HCT116 (cell line): Measurements from ENCODE around the gene ZNF580. TPM values are rescaled to one million over a fixed set of nuclear protein-coding genes. Genes with fewer than 3 reads are reported as not detected.

Experiments
- ATAC-seq: fragments of 200-7000 bp; cut with Tn5 transposase; 2 replicates; pipeline ENCODE4 v1.9.1; 2020; ENCODE audit warnings: mild to moderate bottlenecking, moderate library complexity
- BruUV-seq: library from RNA; stranded (reverse); fragments of 400-500 nt; replicated peaks from 2 replicates; lab custom pipeline; 2021; lab: Mats Ljungman, UMichigan
- CTCF ChIA-PET: fragments of 300-600 bp; sonication (Branson Sonifier 250); formaldehyde crosslinking; loops from one replicate; lab custom pipeline; 2021; ENCODE audit warnings: antibody characterized with exemption; lab: Charles Lee
- POLR2A ChIA-PET: fragments of 300-600, 350-600 bp; sonication (Branson Sonifier 250); formaldehyde crosslinking; loops from one replicate; lab custom pipeline; 2021; ENCODE audit warnings: antibody characterized with exemption; lab: Charles Lee
- RAD21 ChIA-PET, 2 experiments: fragments of 300-600 bp; sonication (Branson Sonifier 250); formaldehyde crosslinking; loops; one replicate each; lab custom pipeline; 2023; ENCODE audit warnings: low total read pairs in 2 of 2; ENCODE audit not compliant: uncharacterized antibody in 2 of 2, unreplicated experiment in 2 of 2, low non-redundant PET in 1 of 2; lab: Charles Lee
- DNase-seq: peaks from one replicate; pipeline ENCODE4 v3.0.0-alpha.2; 2010; ENCODE audit warnings: low read depth, low spot score
- H2AFZ ChIP-seq: fragments of 200-600 bp; shearing (Covaris generic), sonication (generic); 2 replicates; pipeline ENCODE4 v1.6.1; 2017; ENCODE audit warnings: low read depth, mixed run types, mixed read lengths, antibody characterized with exemption, low read length; ENCODE audit not compliant: poor library complexity, severe bottlenecking
- H3K27ac ChIP-seq: 2 replicates; pipeline ENCODE4 v1.5.1; 2012; ENCODE audit warnings: low read depth, low read length
- H3K27me3 ChIP-seq: fragments of 200-600 bp; sonication (generic); 2 replicates; pipeline ENCODE4 v1.6.1; 2016; ENCODE audit warnings: mixed run types, low read length, mixed read lengths; ENCODE audit not compliant: insufficient read depth
- H3K36me3 ChIP-seq, 2 experiments: fragments of 200-500 bp in 1 of 2; fragments of 200-600 bp in 1 of 2; sonication (Bioruptor generic) in 1 of 2; sonication (generic) in 1 of 2; 2 replicates each; pipeline versions ENCODE4 v1.5.1 to v1.6.1; 2014 to 2016; ENCODE audit warnings: low read length in 2 of 2, inconsistent platforms in 1 of 2, mixed read lengths in 1 of 2, mixed run types in 1 of 2; ENCODE audit not compliant: insufficient read depth in 2 of 2, control insufficient read depth in 1 of 2
- H3K4me1 ChIP-seq, 2 experiments: fragments of 200-600 bp in 1 of 2; sonication (generic) in 1 of 2; 2 replicates each; pipeline versions ENCODE4 v1.5.1 to v1.6.1; 2012 to 2017; ENCODE audit warnings: low read length in 2 of 2, inconsistent platforms in 1 of 2, mild to moderate bottlenecking in 1 of 2, mixed read lengths in 1 of 2, mixed run types in 1 of 2, moderate library complexity in 1 of 2; ENCODE audit not compliant: insufficient read depth in 2 of 2, control insufficient read depth in 1 of 2
- H3K4me2 ChIP-seq: fragments of 200-600 bp; sonication (generic); 2 replicates; pipeline ENCODE4 v1.6.1; 2017; ENCODE audit warnings: mixed run types, low read length, mixed read lengths
- H3K4me3 ChIP-seq, 2 experiments: fragments of 200-600 bp in 1 of 2; sonication (generic) in 1 of 2; replicated peaks in 1 of 2; 2 replicates each; pipeline ENCODE4 v1.5.1; 2011 to 2016; ENCODE audit warnings: low read length in 2 of 2, control low read depth in 1 of 2, low read depth in 1 of 2, mild to moderate bottlenecking in 1 of 2, mixed read lengths in 1 of 2, mixed run types in 1 of 2
- H3K79me2 ChIP-seq: fragments of 200-600 bp; sonication (generic); 2 replicates; pipeline ENCODE4 v1.6.1; 2017; ENCODE audit warnings: mild to moderate bottlenecking, mixed run types, low read length, moderate library complexity, mixed read lengths; ENCODE audit not compliant: insufficient read depth
- H3K9ac ChIP-seq: fragments of 200-600 bp; sonication (generic); 2 replicates; pipeline ENCODE4 v1.6.1; 2016; ENCODE audit warnings: low read length, mixed read lengths
- H3K9me2 ChIP-seq: fragments of 200-600 bp; sonication (generic), shearing (Covaris generic); 2 replicates; pipeline ENCODE4 v1.6.1; 2017; ENCODE audit warnings: mixed run types, mild to moderate bottlenecking, moderate library complexity; ENCODE audit not compliant: insufficient read depth
- H3K9me3 ChIP-seq, 2 experiments: fragments of 200-500 bp in 1 of 2; fragments of 200-600 bp in 1 of 2; sonication (Bioruptor generic) in 1 of 2; sonication (generic) in 1 of 2; 2 replicates each; pipeline ENCODE4 v1.6.1; 2014 to 2017; ENCODE audit warnings: low read length in 2 of 2, mixed read lengths in 2 of 2, inconsistent platforms in 1 of 2, low read depth in 1 of 2, mild to moderate bottlenecking in 1 of 2, mixed run types in 1 of 2, moderate library complexity in 1 of 2; ENCODE audit not compliant: control insufficient read depth in 1 of 2, insufficient read depth in 1 of 2
- H4K20me1 ChIP-seq: fragments of 200-600 bp; sonication (generic), shearing (Covaris generic); 2 replicates; pipeline ENCODE4 v1.6.1; 2017; ENCODE audit warnings: mixed run types, mild to moderate bottlenecking, moderate library complexity; ENCODE audit not compliant: insufficient read depth
- ATF3 ChIP-seq: IDR thresholded peaks from 2 replicates; pipeline ENCODE4 v1.6.1; 2012
- CBX3 ChIP-seq: IDR thresholded peaks from 2 replicates; pipeline ENCODE4 v1.6.1; 2012; ENCODE audit warnings: low read depth
- EGR1 ChIP-seq: IDR thresholded peaks from 2 replicates; pipeline ENCODE4 v1.6.1; 2012; ENCODE audit warnings: low read depth
- EZH2 ChIP-seq: fragments of 200-600 bp; sonication (generic); IDR thresholded peaks from 2 replicates; pipeline ENCODE4 v1.6.1; 2017; ENCODE audit warnings: antibody characterized with exemption, mixed run types
- EZH2phosphoT487 ChIP-seq: fragments of 200-600 bp; IDR thresholded peaks from 2 replicates; pipeline ENCODE4 v1.6.1; 2018; ENCODE audit warnings: antibody characterized with exemption, borderline replicate concordance
- FOSL1 ChIP-seq: IDR thresholded peaks from 2 replicates; pipeline ENCODE4 v1.6.1; 2012; ENCODE audit warnings: low read depth
- RAD21 ChIP-seq: IDR thresholded peaks from 2 replicates; pipeline ENCODE4 v1.6.1; 2012; ENCODE audit warnings: low read depth, mild to moderate bottlenecking
- SP1 ChIP-seq: IDR thresholded peaks from 2 replicates; pipeline ENCODE4 v1.6.1; 2012; ENCODE audit warnings: low read depth
- SRF ChIP-seq: IDR thresholded peaks from 2 replicates; pipeline ENCODE4 v1.6.1; 2012; ENCODE audit warnings: low read depth
- TCF7L2 ChIP-seq: IDR thresholded peaks from 2 replicates; pipeline ENCODE4 v1.7.0; 2011; ENCODE audit warnings: borderline replicate concordance, inconsistent platforms; ENCODE audit not compliant: insufficient read depth, insufficient read length; ENCODE audit errors: extremely low read depth
- YY1 ChIP-seq: IDR thresholded peaks from 2 replicates; pipeline ENCODE4 v1.6.1; 2011; ENCODE audit warnings: low read length, low read depth, moderate library complexity, mild to moderate bottlenecking; ENCODE audit not compliant: insufficient replicate concordance; ENCODE audit errors: extremely low read depth
- intact Hi-C: fragments of 100-400 bp; cut with micrococcal nuclease; formaldehyde crosslinking; loops from 2 replicates; pipeline ENCODE4 v1.10.0; 2022
- total RNA-seq: library from RNA; stranded (reverse); gene quantifications from one replicate; pipeline ENCODE4 v1.2.1, GENCODE V29; 2021; ENCODE audit not compliant: unreplicated experiment
- TF ChIP-seq, protein P1 (sequence below): IDR thresholded peaks from 2 replicates; pipeline ENCODE4 v1.6.1; 2012
- TF ChIP-seq, protein P2 (sequence below), 3 experiments: fragments of 200-600 bp in 1 of 3; sonication (generic) in 1 of 3; IDR thresholded peaks in 2 of 3; conservative IDR thresholded peaks in 1 of 3; 2 replicates each; pipeline ENCODE4 v1.5.1; 2012 to 2017; ENCODE audit warnings: low read depth in 2 of 3, low read length in 2 of 3, antibody characterized with exemption in 1 of 3, borderline replicate concordance in 1 of 3, control low read depth in 1 of 3, mild to moderate bottlenecking in 1 of 3, mixed read lengths in 1 of 3, mixed run types in 1 of 3, moderate library complexity in 1 of 3; ENCODE audit not compliant: insufficient read depth in 1 of 3

Gene ZNF580
- total RNA-seq, 1 experiment from 2014 or later: 36.7 TPM

DNA sequence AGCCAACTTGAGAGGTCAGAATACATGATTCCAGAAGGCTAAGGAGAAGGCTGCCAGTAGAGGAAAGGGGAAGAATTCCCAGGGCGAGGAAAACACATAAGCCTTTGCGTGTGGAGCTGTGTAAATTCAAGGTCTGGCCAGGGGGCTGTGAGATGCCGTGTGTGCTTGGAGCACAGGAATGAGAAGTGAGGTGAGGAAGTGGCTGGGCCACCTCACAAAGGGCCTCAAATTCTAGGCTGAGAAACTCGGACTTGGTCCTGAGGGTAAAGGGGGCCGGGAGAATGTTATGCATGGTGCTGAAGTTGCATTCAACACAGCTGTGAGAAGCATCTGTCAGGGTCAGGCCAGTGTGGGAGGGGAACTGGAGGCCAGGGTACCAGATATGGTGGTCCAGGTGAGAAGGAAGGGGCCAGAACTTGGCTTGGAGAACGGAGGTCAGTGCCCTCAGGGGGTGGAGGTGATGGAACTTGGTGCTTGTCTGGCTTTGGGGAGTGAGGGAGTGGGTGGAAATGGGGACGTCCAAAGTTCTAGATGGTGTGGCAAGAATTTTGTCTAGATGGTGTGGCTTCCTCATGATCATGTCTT is 4.9 kb upstream of the ZNF580 start:
- Histone ChIP-seq H3K4me3 (peak overlapping the region; percentile 78 to 93), H3K9ac (peak overlapping the region; percentile 95), H3K27me3 (no peaks in the 10 kb centered on the region), H3K9me3 (no peaks in the 10 kb centered on the region), H3K4me2 (peak overlapping the region; percentile 88), H4K20me1 (no peaks in the 10 kb centered on the region), H3K9me2 (no peaks in the 10 kb centered on the region), H3K79me2 (peaks cover 47% of the 10 kb centered on the region), H3K36me3 (0 out of 4 replicates have a peak, but pooled peaks cover 0 to 3% of the 10 kb centered on the region in 2 experiments), H2AFZ (no peak overlapping the region), H3K4me1 (peaks cover 32 to 62% of the 10 kb centered on the region in 2 experiments), H3K27ac (peak overlapping the region; percentile 77; the same call in 1 of the 2 replicates)
- ChIA-PET CTCF (no interaction called here), POLR2A (interaction anchor here (1.5 kb wide), 1 partner anchor 12 kb away, joined by 4 read pairs; the partner anchor contains the start of gene ZNF784), RAD21 (no interaction called here)
- intact Hi-C loops: loop anchor here (1.0 to 10.0 kb wide), 3 partner anchors 163 to 981 kb away; partner anchors contain the start of gene TNNT1
- no peak for DNase-seq
- no peak for ATAC-seq
- TF ChIP-seq, protein P1, sequence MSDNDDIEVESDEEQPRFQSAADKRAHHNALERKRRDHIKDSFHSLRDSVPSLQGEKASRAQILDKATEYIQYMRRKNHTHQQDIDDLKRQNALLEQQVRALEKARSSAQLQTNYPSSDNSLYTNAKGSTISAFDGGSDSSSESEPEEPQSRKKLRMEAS: no peak
- TF ChIP-seq YY1: no peak
- no TSS peak for BruUV-seq

GRCh38 chr19:55636723-55637122 is 4.1 kb upstream of the ZNF580 start:
- no peak overlapping the region; the same call in 1 of the 2 replicates for H3K9ac ChIP-seq
- ChIA-PET POLR2A (interaction anchor here (1.5 kb wide), 1 partner anchor 12 kb away, joined by 4 read pairs; the partner anchor contains the start of gene ZNF784), RAD21 (no interaction called here), CTCF (interaction anchor here (0.6 to 1.9 kb wide), 2 partner anchors 18 to 437 kb away, joined by 3 to 7 read pairs; partner anchors contain the start of gene U2AF2)
- H3K4me1 ChIP-seq: peaks cover 32 to 57% of the 10 kb centered on the region in 2 experiments
- H4K20me1 ChIP-seq: no peaks in the 10 kb centered on the region
- ATAC-seq (no peak), DNase-seq (no peak)
- H3K27ac ChIP-seq: no peak overlapping the region
- H3K4me2 ChIP-seq: peak overlapping the region; percentile 88
- BruUV-seq: no TSS peak
- 0 out of 4 replicates have a peak, but pooled peaks cover 0 to 3% of the 10 kb centered on the region in 2 experiments for H3K36me3 ChIP-seq
- H3K9me2 ChIP-seq: no peaks in the 10 kb centered on the region
- intact Hi-C loops: loop anchor here (10.0 kb wide), 2 partner anchors 492 to 982 kb away; partner anchors contain the start of gene TNNT1
- H3K79me2 ChIP-seq: peaks cover 53% of the 10 kb centered on the region
- H3K4me3 ChIP-seq: peak overlapping the region in 1 of 2 experiments; percentile 78; a peak in 2 of 4 replicates
- no peak overlapping the region for H2AFZ ChIP-seq
- no peaks in the 10 kb centered on the region for H3K27me3 ChIP-seq
- no peaks in the 10 kb centered on the region for H3K9me3 ChIP-seq
- TF ChIP-seq, protein P2, sequence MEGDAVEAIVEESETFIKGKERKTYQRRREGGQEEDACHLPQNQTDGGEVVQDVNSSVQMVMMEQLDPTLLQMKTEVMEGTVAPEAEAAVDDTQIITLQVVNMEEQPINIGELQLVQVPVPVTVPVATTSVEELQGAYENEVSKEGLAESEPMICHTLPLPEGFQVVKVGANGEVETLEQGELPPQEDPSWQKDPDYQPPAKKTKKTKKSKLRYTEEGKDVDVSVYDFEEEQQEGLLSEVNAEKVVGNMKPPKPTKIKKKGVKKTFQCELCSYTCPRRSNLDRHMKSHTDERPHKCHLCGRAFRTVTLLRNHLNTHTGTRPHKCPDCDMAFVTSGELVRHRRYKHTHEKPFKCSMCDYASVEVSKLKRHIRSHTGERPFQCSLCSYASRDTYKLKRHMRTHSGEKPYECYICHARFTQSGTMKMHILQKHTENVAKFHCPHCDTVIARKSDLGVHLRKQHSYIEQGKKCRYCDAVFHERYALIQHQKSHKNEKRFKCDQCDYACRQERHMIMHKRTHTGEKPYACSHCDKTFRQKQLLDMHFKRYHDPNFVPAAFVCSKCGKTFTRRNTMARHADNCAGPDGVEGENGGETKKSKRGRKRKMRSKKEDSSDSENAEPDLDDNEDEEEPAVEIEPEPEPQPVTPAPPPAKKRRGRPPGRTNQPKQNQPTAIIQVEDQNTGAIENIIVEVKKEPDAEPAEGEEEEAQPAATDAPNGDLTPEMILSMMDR (IDR thresholded peaks at IDR 0.05 in 2 of 3, conservative IDR thresholded peaks at IDR 0.05 in 1 of 3; ENCODE audit: borderline replicate concordance in 1 of 3, insufficient read depth in 1 of 3, low read depth in 2 of 3, low read length in 2 of 3): no peak
- TF ChIP-seq ATF3 (no peak), EGR1 (no peak), TCF7L2 (no peak), FOSL1 (no peak), SRF (no peak), EZH2 (no peak), RAD21 (no peak), CBX3 (no peak), EZH2phosphoT487 (no peak), SP1 (no peak)
- TF ChIP-seq, protein P1: no peak
